ENCODE results near the gene PKP3.
A peak's percentile ranks its signal among the peaks of the same experiment; 100 is the strongest.

PKP3 gene

GRCh38 chr11:441043-441417 lies 47.0 kb downstream of the PKP3 start:
- H3K27ac ChIP-seq (ENCODE audit: low read length), result no peak overlapping the region
- no peaks in the 10 kb centered on the region for H3K4me1 ChIP-seq (ENCODE audit: insufficient read depth, low read length)
- H3K9me3 ChIP-seq (ENCODE audit: insufficient read depth, low read depth, low read length), result no peaks in the 10 kb centered on the region; the same call in 1 of the 2 replicates
- H3K36me3 ChIP-seq (ENCODE audit: insufficient read depth, low read depth, low read length), result no peaks in the 10 kb centered on the region
- no peak overlapping the region for H3K9ac ChIP-seq (ENCODE audit: low read depth, low read length)
- H3K27me3 ChIP-seq (ENCODE audit: insufficient read depth, low read length), result no peaks in the 10 kb centered on the region
- H3K4me3 ChIP-seq (ENCODE audit: low read length), result no peak overlapping the region; the same call in 1 of the 2 replicates

- H3K4me3 ChIP-seq (ENCODE audit: low read length), result peak within 1 kb of the TSS; percentile 61; the same call in 1 of the 2 replicates
Observed at GRCh38 chr11:441418-442274, 47.6 kb downstream of the PKP3 start, which contains the start of gene ANO9. TSS of gene ANO9 (minus strand) at chr11:442011. CDS start at chr11:441926, 85 bp downstream.

GRCh38 chr11:442611-443081 lies 48.6 kb downstream of the PKP3 start:
- H3K9ac ChIP-seq (ENCODE audit: low read depth, low read length), result no peak overlapping the region

More at GRCh38 chr11:441418-442274, 47.6 kb downstream of the PKP3 start, which contains the start of gene ANO9:
- H3K27ac ChIP-seq (ENCODE audit: low read length), result no peak within 1 kb of the TSS
- H3K4me1 ChIP-seq (ENCODE audit: insufficient read depth, low read length), result no peaks in the 10 kb centered on the region
- no peaks in the 10 kb centered on the region for H3K27me3 ChIP-seq (ENCODE audit: insufficient read depth, low read length)
- no peaks in the 10 kb centered on the region; the same call in 1 of the 2 replicates for H3K9me3 ChIP-seq (ENCODE audit: insufficient read depth, low read depth, low read length)
- H3K36me3 ChIP-seq (ENCODE audit: insufficient read depth, low read depth, low read length), result no peaks in the 10 kb centered on the region
- H3K9ac ChIP-seq (ENCODE audit: low read depth, low read length), result no peak within 1 kb of the TSS; the same call in 1 of the 2 replicates

GRCh38 chr11:443542-444199 lies 49.7 kb downstream of the PKP3 start:
- H3K4me1 ChIP-seq (ENCODE audit: insufficient read depth, low read length), result no peaks in the 10 kb centered on the region
- no peak overlapping the region for H3K4me3 ChIP-seq (ENCODE audit: low read length)
- no peaks in the 10 kb centered on the region for H3K9me3 ChIP-seq (ENCODE audit: insufficient read depth, low read depth, low read length)
- no peaks in the 10 kb centered on the region for H3K36me3 ChIP-seq (ENCODE audit: insufficient read depth, low read depth, low read length)
- H3K27me3 ChIP-seq (ENCODE audit: insufficient read depth, low read length), result no peaks in the 10 kb centered on the region
- no peak overlapping the region for H3K27ac ChIP-seq (ENCODE audit: low read length)
- H3K9ac ChIP-seq (ENCODE audit: low read depth, low read length), result no peak overlapping the region

More at GRCh38 chr11:442611-443081, 48.6 kb downstream of the PKP3 start:
- H3K27me3 ChIP-seq (ENCODE audit: insufficient read depth, low read length), result no peaks in the 10 kb centered on the region
- no peaks in the 10 kb centered on the region for H3K36me3 ChIP-seq (ENCODE audit: insufficient read depth, low read depth, low read length)
- H3K4me3 ChIP-seq (ENCODE audit: low read length), result no peak overlapping the region
- no peaks in the 10 kb centered on the region for H3K9me3 ChIP-seq (ENCODE audit: insufficient read depth, low read depth, low read length)
- H3K4me1 ChIP-seq (ENCODE audit: insufficient read depth, low read length), result no peaks in the 10 kb centered on the region
- no peak overlapping the region for H3K27ac ChIP-seq (ENCODE audit: low read length)

- H3K9ac ChIP-seq (ENCODE audit: low read depth, low read length), result no peak overlapping the region
- H3K4me3 ChIP-seq (ENCODE audit: low read length), result no peak overlapping the region
- no peaks in the 10 kb centered on the region for H3K4me1 ChIP-seq (ENCODE audit: insufficient read depth, low read length)
- no peaks in the 10 kb centered on the region for H3K36me3 ChIP-seq (ENCODE audit: insufficient read depth, low read depth, low read length)
- H3K27ac ChIP-seq (ENCODE audit: low read length), result no peak overlapping the region
- no peaks in the 10 kb centered on the region for H3K9me3 ChIP-seq (ENCODE audit: insufficient read depth, low read depth, low read length)
- H3K27me3 ChIP-seq (ENCODE audit: insufficient read depth, low read length), result no peaks in the 10 kb centered on the region
Observed at GRCh38 chr11:444396-445144, 50.6 kb downstream of the PKP3 start.

- Histone ChIP-seq H3K36me3 (ENCODE audit: insufficient read depth, low read depth, low read length) (no peaks in the 10 kb centered on the region), H3K4me3 (ENCODE audit: low read length) (no peak overlapping the region), H3K27ac (ENCODE audit: low read length) (no peak overlapping the region), H3K4me1 (ENCODE audit: insufficient read depth, low read length) (no peaks in the 10 kb centered on the region), H3K9ac (ENCODE audit: low read depth, low read length) (no peak overlapping the region), H3K9me3 (ENCODE audit: insufficient read depth, low read depth, low read length) (no peaks in the 10 kb centered on the region), H3K27me3 (ENCODE audit: insufficient read depth, low read length) (no peaks in the 10 kb centered on the region)
Observed at GRCh38 chr11:445765-446588, 52.0 kb downstream of the PKP3 start.

- Histone ChIP-seq H3K27ac (ENCODE audit: low read length) (no peak overlapping the region), H3K4me1 (ENCODE audit: insufficient read depth, low read length) (0 out of 2 replicates have a peak, but pooled peaks cover 3% of the 10 kb centered on the region), H3K9ac (ENCODE audit: low read depth, low read length) (no peak overlapping the region), H3K36me3 (ENCODE audit: insufficient read depth, low read depth, low read length) (no peaks in the 10 kb centered on the region), H3K27me3 (ENCODE audit: insufficient read depth, low read length) (no peaks in the 10 kb centered on the region), H3K9me3 (ENCODE audit: insufficient read depth, low read depth, low read length) (no peaks in the 10 kb centered on the region), H3K4me3 (ENCODE audit: low read length) (no peak overlapping the region)
Observed at GRCh38 chr11:446891-447290, 52.9 kb downstream of the PKP3 start.

GRCh38 chr11:447923-448731 lies 54.1 kb downstream of the PKP3 start:
- Histone ChIP-seq H3K27ac (ENCODE audit: low read length) (peak overlapping the region; percentile 12), H3K27me3 (ENCODE audit: insufficient read depth, low read length) (no peaks in the 10 kb centered on the region), H3K4me3 (ENCODE audit: low read length) (peak overlapping the region; percentile 78), H3K36me3 (ENCODE audit: insufficient read depth, low read depth, low read length) (peaks cover 10% of the 10 kb centered on the region; the same call in 1 of the 2 replicates), H3K9ac (ENCODE audit: low read depth, low read length) (peak overlapping the region; percentile 73; the same call in 1 of the 2 replicates), H3K4me1 (ENCODE audit: insufficient read depth, low read length) (0 out of 2 replicates have a peak, but pooled peaks cover 3% of the 10 kb centered on the region), H3K9me3 (ENCODE audit: insufficient read depth, low read depth, low read length) (no peaks in the 10 kb centered on the region)

GRCh38 chr11:449889-450808 lies 56.1 kb downstream of the PKP3 start, which contains the start of gene PTDSS2:
TSS of gene PTDSS2 (plus strand) at chr11:450279. CDS start at chr11:450456, 177 bp downstream.
- peak within 1 kb of the TSS; percentile 78 for H3K4me3 ChIP-seq (ENCODE audit: low read length)
- peak within 1 kb of the TSS; percentile 59 for H3K27ac ChIP-seq (ENCODE audit: low read length)
- H3K27me3 ChIP-seq (ENCODE audit: insufficient read depth, low read length), result no peaks in the 10 kb centered on the region
- H3K9me3 ChIP-seq (ENCODE audit: insufficient read depth, low read depth, low read length), result no peaks in the 10 kb centered on the region
- peak within 1 kb of the TSS; percentile 83 for H3K9ac ChIP-seq (ENCODE audit: low read depth, low read length)
- H3K36me3 ChIP-seq (ENCODE audit: insufficient read depth, low read depth, low read length), result peaks cover 22% of the 10 kb centered on the region
- 0 out of 2 replicates have a peak, but pooled peaks cover 3% of the 10 kb centered on the region for H3K4me1 ChIP-seq (ENCODE audit: insufficient read depth, low read length)
